ENCODE data around the gene SYNE2.

DNA sequence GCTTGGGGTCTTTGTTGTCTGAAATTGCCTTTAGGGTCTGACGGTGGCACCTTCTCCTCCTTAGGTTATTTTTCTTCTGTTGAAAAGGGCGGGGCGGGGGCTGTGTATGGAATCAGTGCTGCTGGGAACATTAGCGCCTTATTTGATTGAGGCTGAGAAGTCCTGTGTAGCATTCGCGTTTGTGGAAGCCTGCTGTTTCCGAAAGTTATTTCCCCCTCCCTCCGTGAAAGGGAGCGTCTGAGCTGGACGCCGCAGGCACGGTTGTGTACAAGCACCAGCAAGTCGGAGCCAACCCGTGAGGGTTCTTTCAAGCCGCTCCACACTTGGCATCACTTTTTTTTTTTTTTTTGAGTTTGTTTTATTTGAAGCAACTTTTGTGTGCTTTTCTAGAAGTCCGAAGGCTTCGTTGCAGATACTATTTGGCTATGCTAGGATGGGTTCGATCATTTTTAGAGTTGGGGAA is 1.1 kb downstream of the SYNE2 start:
- TF ChIP-seq CTCF (IDR thresholded peaks at IDR 0.05) (no peak), POLR2A (IDR thresholded peaks at IDR 0.05) (no peak), EP300 (IDR thresholded peaks at IDR 0.05) (no peak)
